Measurements from ENCODE around the gene ZMIZ2. TPM values are rescaled to one million over a fixed set of nuclear protein-coding genes. Genes with fewer than 3 reads are reported as not detected.

ZMIZ2 gene
- total RNA-seq, 1 experiment from 2014 or later = 91.3 TPM

DNA sequence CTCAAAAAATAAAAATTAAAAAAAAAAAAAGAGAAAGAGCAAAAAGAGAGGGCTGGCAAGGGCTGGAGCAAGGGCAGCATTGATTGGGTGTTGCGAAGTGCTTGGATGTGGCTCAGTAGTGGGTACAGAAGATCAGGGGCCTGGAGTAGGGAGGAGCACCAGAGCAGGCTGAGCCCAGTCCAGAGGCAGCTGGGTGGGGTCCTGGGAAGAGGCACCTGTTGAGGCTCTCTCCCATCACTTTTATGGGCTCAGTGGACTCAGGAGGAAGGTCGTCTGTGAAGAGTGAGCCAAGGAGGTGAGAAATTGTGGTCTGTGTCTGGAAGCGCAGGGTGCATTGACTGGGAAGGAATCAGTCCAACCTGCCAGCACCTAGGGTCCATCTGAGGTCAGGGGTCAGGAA, 11.8 kb upstream of the ZMIZ2 start:
- Histone ChIP-seq H3K4me1 (ENCODE audit: control insufficient read depth in 1 of 2, insufficient read depth in 2 of 2, low read length in 2 of 2) (peaks cover 22 to 60% of the 10 kb centered on the region in 2 experiments), H3K27me3 (ENCODE audit: insufficient read depth, low read length) (no peaks in the 10 kb centered on the region), H3K79me2 (ENCODE audit: insufficient read depth, low read length) (no peaks in the 10 kb centered on the region), H3K9ac (ENCODE audit: low read length) (no peak overlapping the region), H3K4me2 (ENCODE audit: low read length) (no peak overlapping the region), H3K4me3 (replicated peaks in 1 of 2; ENCODE audit: low read depth in 1 of 2, low read length in 2 of 2) (no peak overlapping the region), H2AFZ (ENCODE audit: low read depth, low read length, poor library complexity, severe bottlenecking) (no peak overlapping the region), H4K20me1 (ENCODE audit: insufficient read depth) (no peaks in the 10 kb centered on the region), H3K9me3 (ENCODE audit: control insufficient read depth in 1 of 2, insufficient read depth in 1 of 2, low read depth in 1 of 2, low read length in 2 of 2) (no peaks in the 10 kb centered on the region), H3K9me2 (ENCODE audit: insufficient read depth) (no peaks in the 10 kb centered on the region), H3K36me3 (ENCODE audit: control insufficient read depth in 1 of 2, insufficient read depth in 2 of 2, low read length in 2 of 2) (no peaks in the 10 kb centered on the region), H3K27ac (ENCODE audit: low read depth, low read length) (no peak overlapping the region)
- ATAC-seq = no peak
- ChIA-PET CTCF (no interaction called here), POLR2A (no interaction called here), RAD21 (ENCODE audit: low non-redundant PET in 1 of 2, low total read pairs in 2 of 2, uncharacterized antibody in 2 of 2, unreplicated experiment in 2 of 2) (no interaction called here)
- no peak for DNase-seq (ENCODE audit: low read depth, low spot score)
- no peak for TF ChIP-seq RAD21 (IDR thresholded peaks at IDR 0.05; ENCODE audit: low read depth)
- no peak for TF ChIP-seq SIN3A (IDR thresholded peaks at IDR 0.05; ENCODE audit: low read depth)
- TF ChIP-seq EGR1 (IDR thresholded peaks at IDR 0.05; ENCODE audit: low read depth) = no peak
- no peak for TF ChIP-seq EZH2 (IDR thresholded peaks at IDR 0.05)
- TF ChIP-seq YY1 (IDR thresholded peaks at IDR 0.05; ENCODE audit: extremely low read depth, insufficient replicate concordance, low read depth, low read length) = no peak
- TF ChIP-seq, protein P1, sequence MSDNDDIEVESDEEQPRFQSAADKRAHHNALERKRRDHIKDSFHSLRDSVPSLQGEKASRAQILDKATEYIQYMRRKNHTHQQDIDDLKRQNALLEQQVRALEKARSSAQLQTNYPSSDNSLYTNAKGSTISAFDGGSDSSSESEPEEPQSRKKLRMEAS (IDR thresholded peaks at IDR 0.05) = no peak
- no peak for TF ChIP-seq CBX3 (IDR thresholded peaks at IDR 0.05; ENCODE audit: low read depth)
- TF ChIP-seq, protein P2, sequence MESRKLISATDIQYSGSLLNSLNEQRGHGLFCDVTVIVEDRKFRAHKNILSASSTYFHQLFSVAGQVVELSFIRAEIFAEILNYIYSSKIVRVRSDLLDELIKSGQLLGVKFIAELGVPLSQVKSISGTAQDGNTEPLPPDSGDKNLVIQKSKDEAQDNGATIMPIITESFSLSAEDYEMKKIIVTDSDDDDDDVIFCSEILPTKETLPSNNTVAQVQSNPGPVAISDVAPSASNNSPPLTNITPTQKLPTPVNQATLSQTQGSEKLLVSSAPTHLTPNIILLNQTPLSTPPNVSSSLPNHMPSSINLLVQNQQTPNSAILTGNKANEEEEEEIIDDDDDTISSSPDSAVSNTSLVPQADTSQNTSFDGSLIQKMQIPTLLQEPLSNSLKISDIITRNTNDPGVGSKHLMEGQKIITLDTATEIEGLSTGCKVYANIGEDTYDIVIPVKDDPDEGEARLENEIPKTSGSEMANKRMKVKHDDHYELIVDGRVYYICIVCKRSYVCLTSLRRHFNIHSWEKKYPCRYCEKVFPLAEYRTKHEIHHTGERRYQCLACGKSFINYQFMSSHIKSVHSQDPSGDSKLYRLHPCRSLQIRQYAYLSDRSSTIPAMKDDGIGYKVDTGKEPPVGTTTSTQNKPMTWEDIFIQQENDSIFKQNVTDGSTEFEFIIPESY (IDR thresholded peaks at IDR 0.05; ENCODE audit: extremely low read depth, insufficient replicate concordance, low read length) = no peak
- no peak for TF ChIP-seq SRF (IDR thresholded peaks at IDR 0.05; ENCODE audit: low read depth)
- TF ChIP-seq CTCF (IDR thresholded peaks at IDR 0.05 in 2 of 3, conservative IDR thresholded peaks at IDR 0.05 in 1 of 3; ENCODE audit: borderline replicate concordance in 1 of 3, insufficient read depth in 1 of 3, low read depth in 2 of 3, low read length in 2 of 3) = no peak
- TF ChIP-seq, protein P3, sequence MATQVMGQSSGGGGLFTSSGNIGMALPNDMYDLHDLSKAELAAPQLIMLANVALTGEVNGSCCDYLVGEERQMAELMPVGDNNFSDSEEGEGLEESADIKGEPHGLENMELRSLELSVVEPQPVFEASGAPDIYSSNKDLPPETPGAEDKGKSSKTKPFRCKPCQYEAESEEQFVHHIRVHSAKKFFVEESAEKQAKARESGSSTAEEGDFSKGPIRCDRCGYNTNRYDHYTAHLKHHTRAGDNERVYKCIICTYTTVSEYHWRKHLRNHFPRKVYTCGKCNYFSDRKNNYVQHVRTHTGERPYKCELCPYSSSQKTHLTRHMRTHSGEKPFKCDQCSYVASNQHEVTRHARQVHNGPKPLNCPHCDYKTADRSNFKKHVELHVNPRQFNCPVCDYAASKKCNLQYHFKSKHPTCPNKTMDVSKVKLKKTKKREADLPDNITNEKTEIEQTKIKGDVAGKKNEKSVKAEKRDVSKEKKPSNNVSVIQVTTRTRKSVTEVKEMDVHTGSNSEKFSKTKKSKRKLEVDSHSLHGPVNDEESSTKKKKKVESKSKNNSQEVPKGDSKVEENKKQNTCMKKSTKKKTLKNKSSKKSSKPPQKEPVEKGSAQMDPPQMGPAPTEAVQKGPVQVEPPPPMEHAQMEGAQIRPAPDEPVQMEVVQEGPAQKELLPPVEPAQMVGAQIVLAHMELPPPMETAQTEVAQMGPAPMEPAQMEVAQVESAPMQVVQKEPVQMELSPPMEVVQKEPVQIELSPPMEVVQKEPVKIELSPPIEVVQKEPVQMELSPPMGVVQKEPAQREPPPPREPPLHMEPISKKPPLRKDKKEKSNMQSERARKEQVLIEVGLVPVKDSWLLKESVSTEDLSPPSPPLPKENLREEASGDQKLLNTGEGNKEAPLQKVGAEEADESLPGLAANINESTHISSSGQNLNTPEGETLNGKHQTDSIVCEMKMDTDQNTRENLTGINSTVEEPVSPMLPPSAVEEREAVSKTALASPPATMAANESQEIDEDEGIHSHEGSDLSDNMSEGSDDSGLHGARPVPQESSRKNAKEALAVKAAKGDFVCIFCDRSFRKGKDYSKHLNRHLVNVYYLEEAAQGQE (IDR thresholded peaks at IDR 0.05; ENCODE audit: low read depth) = no peak
- no peak for TF ChIP-seq EZH2phosphoT487 (IDR thresholded peaks at IDR 0.05; ENCODE audit: borderline replicate concordance)
- TF ChIP-seq JUND (IDR thresholded peaks at IDR 0.05) = no peak
- TF ChIP-seq ELF1 (IDR thresholded peaks at IDR 0.05; ENCODE audit: borderline replicate concordance, low read depth) = no peak
- TF ChIP-seq ZNF274 (IDR thresholded peaks at IDR 0.05; ENCODE audit: low read depth, low read length) = no peak
- TF ChIP-seq SP1 (IDR thresholded peaks at IDR 0.05; ENCODE audit: low read depth) = no peak
- no TSS peak for BruUV-seq (replicated peaks)
- intact Hi-C loops (cut with micrococcal nuclease) = no loop called here

All from HCT116 (cell line).